Stimulated activated CD8-positive, alpha-beta memory T cell treated with anti-CD3 and anti-CD28 coated beads, Interleukin-4, amount 100 ng/mL, for 1 hour (primary cell): ENCODE results near the gene TRIM75.
"Not testable (repeated sequence)": the region's sequence is repeated elsewhere in the genome, so short reads cannot be mapped to it uniquely, and the experiment has no call there.

ENCODE experiments used
- DNase-seq, 2 donors: peaks; one replicate each; pipeline ENCODE4 v3.0.0-alpha.2; 2020; ENCODE audit warnings: low read depth in 2 of 2, low spot score in 1 of 2

Gene TRIM75

DNA sequence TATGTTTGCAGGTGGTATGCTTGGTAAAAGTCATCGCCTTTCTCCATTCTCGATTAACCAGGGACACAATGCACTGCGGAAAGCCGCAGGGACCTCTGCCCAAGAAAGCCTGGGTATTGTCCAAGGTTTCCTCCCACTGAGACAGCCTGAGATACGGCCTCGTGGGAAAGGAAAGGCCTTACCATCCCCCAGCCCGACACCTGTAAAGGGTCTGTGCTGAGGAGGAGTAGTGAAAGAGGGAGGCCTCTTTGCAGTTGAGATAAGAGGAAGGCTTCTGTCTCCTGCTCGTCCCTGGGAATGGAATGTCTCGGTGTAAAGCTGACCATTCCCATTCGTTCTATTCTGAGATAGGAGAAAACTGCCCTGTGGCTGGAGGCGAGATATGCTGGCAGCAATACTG lies 19.7 kb downstream of the TRIM75 start:
- DNase-seq: not testable (repeated sequence)

DNA sequence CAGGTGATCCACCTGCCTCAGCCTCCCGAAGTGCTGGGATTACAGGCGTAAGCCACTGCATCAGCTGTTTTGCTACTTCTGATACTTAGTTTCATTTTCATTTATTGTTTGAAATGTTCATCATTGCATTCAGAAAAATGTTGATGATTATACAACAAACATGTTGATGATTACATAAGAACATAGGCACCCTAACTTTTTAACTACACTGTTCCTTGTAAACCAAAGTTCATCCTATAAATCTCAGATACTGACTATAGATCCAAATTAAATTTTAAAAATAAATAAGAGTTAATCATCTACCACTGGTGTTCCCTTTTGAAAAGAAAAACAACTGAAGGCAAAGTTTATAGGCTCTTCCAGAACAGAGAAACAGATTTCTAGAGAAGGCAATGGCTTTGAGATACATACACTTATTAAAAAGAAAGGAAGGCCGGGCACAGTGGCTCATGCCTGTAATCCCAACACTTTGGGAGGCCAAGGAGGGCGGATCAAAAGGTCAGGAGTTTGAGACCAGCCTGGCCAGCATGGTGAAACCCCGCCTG lies 23.4 kb downstream of the TRIM75 start:
- no peak for DNase-seq

DNA sequence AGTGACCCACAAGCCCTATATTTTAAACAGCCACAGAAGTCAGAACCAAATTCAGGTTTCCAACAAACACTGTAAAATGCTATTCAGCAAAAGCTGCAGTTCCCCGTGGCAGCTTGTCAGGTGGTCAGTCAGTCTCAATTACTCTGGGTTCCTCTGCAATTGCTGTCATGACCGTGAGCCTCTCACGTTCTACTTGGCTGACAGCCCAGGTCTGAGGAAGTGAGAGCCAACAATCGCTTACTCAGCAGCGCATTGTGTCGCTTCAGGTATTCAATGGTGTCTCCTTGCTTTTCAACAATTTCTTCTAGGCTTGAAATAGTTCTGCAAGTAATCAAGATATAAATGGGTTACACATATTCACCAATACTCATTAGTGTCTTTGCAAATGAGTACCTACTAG lies 25.8 kb downstream of the TRIM75 start:
- no peak for DNase-seq

DNA sequence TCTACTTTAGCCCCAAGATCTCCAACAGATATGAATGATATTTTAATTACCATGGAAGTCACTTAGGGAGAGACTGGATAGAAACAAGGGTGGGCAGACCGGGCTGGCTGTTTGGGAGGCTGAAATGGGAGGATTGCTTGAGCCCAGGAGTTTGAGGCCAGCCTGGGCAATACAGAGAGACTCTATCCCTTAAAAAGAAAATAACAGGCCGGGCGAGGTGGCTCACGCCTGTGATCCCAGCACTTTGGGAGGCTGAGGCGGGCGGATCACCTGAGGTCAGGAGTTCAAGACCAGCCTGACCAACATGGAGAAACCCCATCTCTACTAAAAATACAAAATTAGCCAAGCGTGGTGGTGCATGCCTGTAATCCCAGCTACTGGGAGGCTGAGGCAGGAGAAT lies 31.1 kb downstream of the TRIM75 start:
- DNase-seq: not testable (repeated sequence)

DNA sequence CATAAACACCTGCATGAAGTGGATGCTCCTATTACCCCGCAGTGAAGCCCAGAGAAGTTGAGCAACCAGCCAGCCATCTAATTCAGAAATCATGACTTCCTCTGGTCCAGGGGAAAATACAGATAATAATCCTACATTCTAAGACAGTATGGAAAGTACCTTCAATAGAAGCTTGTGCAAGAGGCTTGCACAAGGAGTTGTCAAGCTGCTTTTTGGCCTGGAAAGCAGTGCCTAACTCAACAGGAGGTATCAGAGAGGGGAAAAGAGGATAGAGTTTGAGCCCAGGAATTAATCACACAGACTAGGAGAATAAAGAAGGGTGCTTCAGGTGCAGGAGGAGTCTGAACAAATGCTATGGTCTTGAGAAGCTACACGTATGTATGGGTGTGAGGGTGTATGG lies 32.3 kb downstream of the TRIM75 start:
- no peak for DNase-seq

DNA sequence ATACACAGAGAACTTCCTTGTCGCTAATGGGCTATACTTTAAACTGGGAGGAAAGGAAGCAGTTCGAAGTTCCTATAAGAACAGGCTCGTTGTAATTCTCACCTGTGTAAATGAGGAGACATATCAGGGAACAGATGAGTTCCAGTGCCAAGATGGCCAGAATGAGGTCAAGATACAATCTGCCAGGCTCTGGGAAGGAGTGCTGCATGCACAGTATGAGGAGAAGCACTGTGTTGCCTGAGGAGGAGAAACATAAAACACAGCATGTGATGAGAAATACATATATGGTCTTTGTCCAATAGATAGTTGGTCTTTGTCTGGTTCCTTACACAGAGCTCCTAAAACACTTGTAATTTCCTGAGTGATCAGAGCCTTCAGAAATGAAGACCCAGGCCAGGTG lies 34.7 kb downstream of the TRIM75 start:
- DNase-seq: no peak

DNA sequence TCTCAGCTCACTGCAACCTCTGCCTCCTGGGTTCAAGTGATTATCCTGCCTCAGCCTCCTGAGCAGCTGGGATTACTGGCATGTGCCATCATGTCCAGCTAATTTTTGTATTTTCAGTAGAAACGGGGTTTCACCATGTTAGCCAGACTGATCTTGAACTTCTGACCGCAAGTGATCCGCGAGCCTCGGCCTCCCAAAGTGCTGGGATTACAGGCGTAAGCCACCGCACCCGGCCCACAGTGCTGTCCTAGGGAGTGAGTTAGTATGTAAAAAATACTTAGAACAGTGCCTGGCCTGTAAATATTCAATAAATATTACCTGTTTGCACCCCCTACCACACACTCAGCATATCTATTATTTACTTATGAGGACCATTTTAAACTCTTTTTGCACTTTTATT lies 38.5 kb downstream of the TRIM75 start:
- not testable (repeated sequence) for DNase-seq

DNA sequence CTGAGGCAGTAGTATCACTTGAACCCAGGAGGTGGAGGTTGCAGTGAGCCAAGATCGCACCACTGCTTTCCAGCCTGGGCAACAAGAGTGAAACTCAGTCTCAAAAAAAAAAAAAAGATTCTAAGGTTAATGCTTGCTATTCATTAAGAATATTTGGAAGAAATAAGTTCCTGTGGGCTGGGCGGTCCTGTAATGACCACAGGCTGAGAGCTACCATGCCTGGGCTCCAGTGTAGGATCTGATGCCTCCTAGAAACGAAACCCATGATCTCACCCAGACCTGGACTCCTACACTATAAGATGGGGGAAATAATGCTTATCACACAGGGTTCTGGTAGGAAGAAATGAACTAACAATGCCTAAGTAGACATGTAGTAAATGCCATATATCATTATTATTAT lies 41.2 kb downstream of the TRIM75 start:
- no peak for DNase-seq

DNA sequence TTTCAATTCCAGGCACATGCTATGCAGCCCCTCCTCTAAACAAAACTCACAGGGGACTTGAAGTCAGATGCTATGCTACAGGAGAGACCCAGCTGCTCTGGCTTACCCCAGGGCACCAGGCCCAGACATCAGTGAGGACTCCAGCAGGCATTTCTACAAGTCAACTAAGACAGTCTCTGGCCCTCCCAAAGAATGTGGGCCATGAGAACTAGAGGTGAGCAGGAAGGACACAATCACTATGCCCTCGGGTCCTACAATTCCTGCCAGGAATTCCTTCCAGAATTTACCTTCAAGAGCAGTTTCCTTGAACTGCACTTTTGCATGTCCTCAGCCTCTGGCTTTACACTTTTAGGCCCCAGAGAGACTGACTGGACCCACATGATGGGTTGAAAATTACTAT lies 41.6 kb downstream of the TRIM75 start:
- no peak for DNase-seq

DNA sequence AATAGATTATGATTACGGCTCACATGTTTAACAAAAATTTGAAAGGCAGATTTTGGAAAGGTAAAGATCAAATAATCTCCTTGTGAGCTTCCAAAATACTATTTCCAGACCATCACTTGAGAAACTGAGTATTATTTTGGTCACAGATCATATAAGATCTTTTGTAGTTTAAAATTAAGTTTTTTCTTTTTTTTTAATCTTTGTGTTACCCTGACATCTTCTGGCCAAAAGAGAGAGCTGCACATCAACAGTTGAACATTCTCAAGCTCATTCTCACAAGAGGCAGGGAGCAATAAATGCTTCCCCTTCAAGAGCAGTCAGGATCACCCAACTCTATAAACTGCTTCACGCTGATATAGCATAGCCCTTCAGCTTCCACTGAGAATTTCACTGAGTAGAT lies 43.1 kb downstream of the TRIM75 start:
- DNase-seq: no peak

DNA sequence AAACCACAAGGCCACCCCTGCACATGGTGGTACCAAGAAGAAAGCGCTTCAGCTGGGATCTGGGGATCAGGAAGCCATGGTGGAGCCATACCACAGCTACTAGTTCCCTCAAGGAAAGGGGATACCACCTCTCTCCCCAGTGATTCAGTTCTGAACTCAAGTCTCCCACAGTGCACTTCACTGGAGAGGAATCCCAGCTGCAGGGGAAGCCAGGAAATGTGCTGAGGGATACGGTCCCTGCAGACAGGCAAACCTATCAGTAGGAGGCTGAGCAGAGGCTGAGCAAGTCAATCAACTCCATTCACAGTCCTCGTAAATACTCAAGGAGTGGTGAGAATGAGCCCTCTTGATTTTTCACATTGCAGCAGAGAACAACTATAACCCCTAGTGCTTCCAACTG lies 48.0 kb downstream of the TRIM75 start:
- DNase-seq: no peak

DNA sequence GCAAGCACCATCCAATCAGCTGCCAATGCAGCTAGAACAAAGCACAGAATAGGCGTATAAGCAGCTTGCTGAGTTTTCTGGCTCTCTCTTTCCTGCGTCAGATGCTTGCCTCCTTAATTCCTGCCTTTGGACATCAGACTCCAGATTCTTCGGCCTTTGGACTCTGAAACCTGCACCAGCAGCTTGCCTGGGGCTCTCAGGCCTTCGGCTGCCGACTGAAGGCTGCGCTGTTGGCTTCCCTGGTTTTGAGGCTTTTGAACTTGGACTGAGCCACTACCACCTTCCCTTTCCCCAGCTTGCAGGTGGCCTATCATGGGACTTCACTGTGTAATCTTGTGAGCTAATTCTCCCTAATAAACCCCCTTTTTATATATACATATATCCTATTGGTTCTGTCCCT lies 52.9 kb downstream of the TRIM75 start:
- DNase-seq: no peak
